Omental fat pad (tissue), 4 donors: ENCODE data around the gene SMIM27. TPM values are rescaled to one million over a fixed set of nuclear protein-coding genes. Genes with fewer than 3 reads are reported as not detected.

Source experiments
- ATAC-seq: fragments of 150-250 bp; one replicate; pipeline ENCODE4 v1.9.1; 2016; ENCODE audit warnings: mild to moderate bottlenecking, moderate library complexity; ENCODE audit not compliant: low FRiP score
- DNase-seq: peaks from one replicate; pipeline ENCODE4 v3.0.0-alpha.2; 2019; ENCODE audit warnings: low spot score
- total RNA-seq, 4 donors: library from RNA; depleted of rRNA; stranded (reverse); fragments of >200 nt; gene quantifications; one replicate each; pipeline ENCODE4 v1.1.0, GENCODE V29; 2016
- TF ChIP-seq, protein P1 (sequence below), 3 donors: fragments of 450-650 bp; IDR thresholded peaks; one replicate each; pipeline ENCODE4 v1.5.1; 2016 to 2017; ENCODE audit warnings: antibody characterized with exemption in 3 of 3, mild to moderate bottlenecking in 3 of 3, moderate library complexity in 2 of 3

SMIM27 gene
- total RNA-seq, 4 donors from 2014 or later: 3.7 to 7.3 (median 4.3) TPM

DNA sequence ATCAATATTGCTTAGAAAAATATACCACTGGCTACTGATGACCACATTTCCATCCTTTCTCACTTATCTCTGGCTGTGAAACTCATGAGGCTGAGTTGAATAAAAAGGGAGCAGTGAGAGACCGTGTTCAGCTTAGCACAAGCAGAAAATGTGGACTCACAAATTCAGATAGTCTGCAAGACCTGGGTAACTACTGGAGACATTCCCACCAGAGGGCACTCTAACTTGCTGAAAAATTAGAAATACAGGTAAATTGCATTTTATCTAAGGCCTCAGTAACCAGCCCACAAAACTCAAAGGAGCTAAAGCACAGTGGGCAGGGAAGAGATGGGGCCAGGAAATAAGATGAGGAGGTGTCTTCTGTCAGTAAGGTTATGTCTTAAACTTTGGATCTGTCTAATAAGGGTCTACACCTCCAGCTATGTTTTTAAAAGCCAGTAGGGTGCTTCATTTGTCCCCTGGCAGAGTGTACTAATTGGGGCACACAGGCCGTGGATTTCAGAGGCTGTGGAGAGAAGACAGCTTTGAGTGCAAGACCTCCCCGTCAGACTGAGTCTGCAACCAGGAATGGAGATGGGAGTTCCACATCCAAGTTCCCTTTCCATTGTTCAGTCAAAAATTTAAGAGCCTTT, 29.5 kb downstream of the SMIM27 start:
- DNase-seq (no peak), ATAC-seq (peak; percentile 73)
- TF ChIP-seq, protein P1, sequence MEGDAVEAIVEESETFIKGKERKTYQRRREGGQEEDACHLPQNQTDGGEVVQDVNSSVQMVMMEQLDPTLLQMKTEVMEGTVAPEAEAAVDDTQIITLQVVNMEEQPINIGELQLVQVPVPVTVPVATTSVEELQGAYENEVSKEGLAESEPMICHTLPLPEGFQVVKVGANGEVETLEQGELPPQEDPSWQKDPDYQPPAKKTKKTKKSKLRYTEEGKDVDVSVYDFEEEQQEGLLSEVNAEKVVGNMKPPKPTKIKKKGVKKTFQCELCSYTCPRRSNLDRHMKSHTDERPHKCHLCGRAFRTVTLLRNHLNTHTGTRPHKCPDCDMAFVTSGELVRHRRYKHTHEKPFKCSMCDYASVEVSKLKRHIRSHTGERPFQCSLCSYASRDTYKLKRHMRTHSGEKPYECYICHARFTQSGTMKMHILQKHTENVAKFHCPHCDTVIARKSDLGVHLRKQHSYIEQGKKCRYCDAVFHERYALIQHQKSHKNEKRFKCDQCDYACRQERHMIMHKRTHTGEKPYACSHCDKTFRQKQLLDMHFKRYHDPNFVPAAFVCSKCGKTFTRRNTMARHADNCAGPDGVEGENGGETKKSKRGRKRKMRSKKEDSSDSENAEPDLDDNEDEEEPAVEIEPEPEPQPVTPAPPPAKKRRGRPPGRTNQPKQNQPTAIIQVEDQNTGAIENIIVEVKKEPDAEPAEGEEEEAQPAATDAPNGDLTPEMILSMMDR (IDR thresholded peaks at IDR 0.05): no peak

DNA sequence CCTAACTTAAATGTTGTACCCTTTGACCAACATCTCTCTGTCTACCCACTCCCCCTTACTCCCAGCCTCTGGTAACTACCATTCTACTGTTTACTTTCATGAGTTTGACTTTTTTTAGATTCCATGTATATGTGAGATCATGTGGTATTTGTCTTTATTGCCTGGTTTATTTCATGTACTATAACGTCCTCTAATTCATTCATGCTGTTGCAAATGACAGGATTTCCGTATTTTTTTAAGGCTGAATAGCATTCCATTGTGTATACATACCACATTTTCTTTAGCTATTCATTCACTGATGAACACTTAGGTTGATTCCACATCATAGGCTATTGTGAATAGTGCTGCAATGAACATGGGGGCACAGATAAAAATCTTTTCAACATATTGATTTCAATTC, 32.7 kb downstream of the SMIM27 start:
- TF ChIP-seq, protein P1 (IDR thresholded peaks at IDR 0.05): no peak
- ATAC-seq (no peak), DNase-seq (no peak)

DNA sequence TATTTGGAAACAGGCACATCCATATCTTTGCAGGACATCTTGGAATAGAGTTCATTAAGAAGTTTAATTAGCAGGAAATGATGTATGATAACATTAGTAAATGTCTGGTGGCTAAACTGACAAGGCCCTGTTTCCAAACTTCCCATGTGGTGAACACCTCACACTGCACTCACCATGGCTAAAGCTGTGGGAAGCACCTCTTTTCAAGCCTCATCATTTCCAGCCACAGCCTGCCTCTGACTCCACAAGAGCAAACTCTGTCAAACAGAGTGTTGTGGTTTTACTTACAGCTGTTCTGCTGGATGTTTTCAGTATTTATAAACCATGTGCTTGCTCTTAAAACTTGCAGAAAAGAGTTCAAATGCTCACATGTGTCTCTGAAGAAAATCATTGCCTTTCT, 35.8 kb downstream of the SMIM27 start:
- ATAC-seq (no peak), DNase-seq (no peak)
- TF ChIP-seq, protein P1 (IDR thresholded peaks at IDR 0.05): no peak

DNA sequence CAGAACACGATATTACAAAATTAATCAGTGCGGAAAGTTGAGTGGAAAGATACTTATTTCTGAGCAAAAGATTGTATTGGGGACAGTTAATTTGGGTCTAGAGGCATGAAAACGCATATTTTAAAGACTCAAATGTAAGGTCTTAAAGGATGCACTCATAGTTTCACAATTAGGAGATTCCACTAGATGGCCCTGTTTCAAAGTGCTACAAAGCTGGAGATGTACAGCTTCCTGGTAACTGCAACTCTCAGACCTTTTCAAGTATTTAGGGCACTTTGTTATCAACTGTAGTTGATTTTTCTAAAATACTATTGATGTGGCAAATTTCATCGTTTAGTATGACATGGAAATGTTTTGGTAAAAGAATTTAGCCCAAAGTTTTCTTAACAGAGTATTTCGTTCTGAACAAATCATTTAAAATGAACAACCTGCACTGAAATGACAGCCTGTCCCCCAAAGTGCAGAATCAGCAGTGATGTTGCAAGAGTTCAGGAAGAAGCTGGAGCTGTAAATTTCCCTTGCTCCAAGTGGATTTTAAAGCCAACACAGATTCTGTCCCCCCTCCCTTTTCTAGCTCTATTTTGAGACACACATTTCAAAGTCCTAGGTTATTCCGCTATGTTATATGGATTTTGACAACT, 37.1 kb downstream of the SMIM27 start:
- TF ChIP-seq, protein P1 (IDR thresholded peaks at IDR 0.05): no peak
- no peak for DNase-seq
- ATAC-seq: peak; percentile 73

DNA sequence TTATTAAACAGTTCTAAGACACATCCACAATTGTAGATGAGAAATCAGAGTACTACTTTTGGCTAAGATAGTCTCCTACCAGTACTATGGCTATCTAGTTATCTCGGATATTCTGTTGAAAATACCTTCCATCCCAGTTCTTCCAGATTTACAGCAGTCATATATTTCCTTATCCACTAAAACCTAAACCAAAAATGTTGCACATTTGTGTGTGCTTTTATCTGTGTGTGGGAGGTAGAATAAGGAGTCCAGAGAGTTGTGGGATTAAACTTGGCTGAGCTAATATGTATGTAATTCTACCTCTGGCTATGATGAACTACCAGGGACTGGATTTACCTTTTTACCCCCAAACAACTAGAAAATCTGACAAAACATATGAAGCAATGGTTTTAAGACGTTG, 38.3 kb downstream of the SMIM27 start:
- no peak for DNase-seq
- TF ChIP-seq, protein P1 (IDR thresholded peaks at IDR 0.05): no peak
- ATAC-seq: no peak

DNA sequence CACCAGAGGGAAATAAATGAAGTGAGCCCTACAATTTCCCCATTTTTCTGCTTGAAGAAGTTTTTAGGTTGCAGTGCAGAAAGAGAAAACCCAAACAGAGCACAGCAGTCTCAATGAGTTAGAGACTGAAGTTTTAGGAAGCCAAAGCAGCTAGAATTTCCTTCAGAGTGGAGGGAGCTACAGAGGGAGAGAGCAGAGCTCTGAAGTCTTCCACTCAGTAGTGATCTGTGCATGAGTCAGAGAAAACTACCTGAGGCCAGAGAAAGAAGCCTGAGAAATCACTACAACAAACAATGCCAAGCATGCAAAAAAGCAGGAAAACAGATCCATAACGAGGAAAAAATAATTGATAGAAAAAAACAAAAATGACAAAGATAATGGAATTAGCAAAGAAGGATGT, 38.8 kb downstream of the SMIM27 start:
- peak; percentile 32 for ATAC-seq
- DNase-seq: no peak
- TF ChIP-seq, protein P1 (IDR thresholded peaks at IDR 0.05): no peak
